Activated T-cell treated with anti-CD3 and anti-CD28 coated beads for 24 hours (primary cell): ENCODE measurements around the gene GORASP2.
A peak's percentile ranks its signal among the peaks of the same experiment; 100 is the strongest.

ENCODE experiments used
- DNase-seq: peaks from one replicate; pipeline ENCODE4 v3.0.0-alpha.2; 2020; ENCODE audit warnings: low read depth

GORASP2 gene

GRCh38 chr2:170923799-170924198, 5.3 kb upstream of the GORASP2 start:
- no peak for DNase-seq

- DNase-seq = no peak
Measured at GRCh38 chr2:170924969-170925368, 4.1 kb upstream of the GORASP2 start.

GRCh38 chr2:170925923-170926322, 3.1 kb upstream of the GORASP2 start:
- no peak for DNase-seq

- no peak for DNase-seq
Measured at GRCh38 chr2:170926743-170927297, 2.2 kb upstream of the GORASP2 start.

- no peak for DNase-seq
Measured at GRCh38 chr2:170928036-170928823, 823 bp upstream of the GORASP2 start.

GRCh38 chr2:170929686-170930050, 615 bp downstream of the GORASP2 start:
- DNase-seq = peak; percentile 30

GRCh38 chr2:170930131-170930990, 1.3 kb downstream of the GORASP2 start:
- DNase-seq = peak; percentile 46

GRCh38 chr2:170930991-170931266, 1.9 kb downstream of the GORASP2 start:
- no peak for DNase-seq

GRCh38 chr2:170932166-170932565, 3.1 kb downstream of the GORASP2 start:
- DNase-seq = no peak

- DNase-seq = no peak
Measured at GRCh38 chr2:170932948-170933347, 3.9 kb downstream of the GORASP2 start.

GRCh38 chr2:170937709-170938379, 8.8 kb downstream of the GORASP2 start:
- no peak for DNase-seq

- no peak for DNase-seq
Measured at GRCh38 chr2:170940066-170940465, 11.0 kb downstream of the GORASP2 start.

GRCh38 chr2:170942615-170943014, 13.6 kb downstream of the GORASP2 start:
- DNase-seq = no peak

GRCh38 chr2:170943041-170943440, 14.0 kb downstream of the GORASP2 start:
- no peak for DNase-seq

- no peak for DNase-seq
Measured at GRCh38 chr2:170943596-170943995, 14.5 kb downstream of the GORASP2 start.

GRCh38 chr2:170944545-170944944, 15.5 kb downstream of the GORASP2 start:
- DNase-seq = no peak

- DNase-seq = no peak
Measured at GRCh38 chr2:170949415-170949814, 20.4 kb downstream of the GORASP2 start.

- DNase-seq = no peak
Measured at GRCh38 chr2:170950221-170950761, 21.2 kb downstream of the GORASP2 start.

GRCh38 chr2:170953941-170954340, 24.9 kb downstream of the GORASP2 start:
- DNase-seq = no peak

- no peak for DNase-seq
Measured at GRCh38 chr2:170963386-170963785, 34.3 kb downstream of the GORASP2 start.

- no peak for DNase-seq
Measured at GRCh38 chr2:170965446-170966225, 36.6 kb downstream of the GORASP2 start.
